G401.6 (cell line): ENCODE measurements around the gene BUD13.

Experiments
- FAIRE-seq: peaks from 2 replicates; lab custom pipeline; 2012; peaks lifted over from hg19 to GRCh38; lab: Jason Lieb, UNC

The BUD13 gene

DNA sequence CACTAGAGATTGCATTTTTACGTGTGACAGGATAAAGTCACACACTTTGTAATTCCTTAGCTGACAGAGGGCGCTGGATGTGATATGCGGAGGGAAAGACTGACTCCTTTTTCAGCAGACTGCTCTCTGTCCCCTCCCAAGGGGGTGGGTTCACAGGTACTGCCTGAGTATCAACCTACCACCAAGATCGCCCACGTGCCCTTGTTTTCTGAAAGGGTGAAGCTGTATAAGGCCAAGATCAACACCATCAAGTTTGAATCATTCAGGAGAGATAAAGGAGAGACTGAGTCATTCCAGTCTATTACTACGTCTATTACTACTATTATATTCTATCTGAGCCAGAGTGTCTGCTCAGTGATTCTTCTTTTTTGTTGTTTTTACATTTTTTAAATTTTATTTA is 30.7 kb downstream of the BUD13 start:
- FAIRE-seq: no peak

DNA sequence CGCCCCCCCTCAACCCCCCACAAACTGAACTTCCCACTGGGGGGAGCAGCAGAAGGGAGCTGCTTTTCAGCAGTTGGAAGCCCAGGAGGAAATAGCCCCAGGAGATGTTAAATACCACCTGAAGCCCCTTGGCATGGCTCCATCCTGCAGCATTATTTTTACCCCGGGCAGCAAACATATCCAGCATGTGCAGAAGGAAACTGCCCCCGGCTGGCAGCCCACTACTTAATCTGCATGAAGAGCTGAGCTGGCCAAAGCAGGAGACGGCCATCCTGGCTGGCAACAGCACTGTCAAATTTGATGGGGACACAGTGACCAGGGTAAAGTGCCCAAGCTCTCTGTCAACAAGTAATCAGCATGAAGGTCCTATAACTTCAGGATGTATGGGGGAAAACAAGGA is 32.0 kb downstream of the BUD13 start:
- no peak for FAIRE-seq

DNA sequence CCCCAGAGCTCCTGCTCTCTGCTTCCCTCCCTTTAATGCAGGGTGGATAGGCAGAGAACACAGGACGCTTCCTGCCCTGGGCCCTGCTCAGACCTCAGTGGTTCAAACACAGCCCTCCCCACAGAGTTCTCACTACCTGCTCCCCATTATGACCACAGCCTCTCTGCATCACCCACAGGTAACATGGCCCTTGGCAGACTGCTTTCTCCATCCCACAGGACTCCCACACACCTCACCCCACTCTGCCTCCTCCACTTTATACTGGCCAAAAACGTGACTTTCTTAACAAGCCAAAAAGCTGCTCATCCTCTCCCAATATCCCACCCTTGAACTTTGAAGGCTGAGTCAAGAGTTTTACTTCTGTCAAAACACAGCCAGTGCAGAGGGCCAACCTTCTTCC is 33.8 kb downstream of the BUD13 start:
- no peak for FAIRE-seq

DNA sequence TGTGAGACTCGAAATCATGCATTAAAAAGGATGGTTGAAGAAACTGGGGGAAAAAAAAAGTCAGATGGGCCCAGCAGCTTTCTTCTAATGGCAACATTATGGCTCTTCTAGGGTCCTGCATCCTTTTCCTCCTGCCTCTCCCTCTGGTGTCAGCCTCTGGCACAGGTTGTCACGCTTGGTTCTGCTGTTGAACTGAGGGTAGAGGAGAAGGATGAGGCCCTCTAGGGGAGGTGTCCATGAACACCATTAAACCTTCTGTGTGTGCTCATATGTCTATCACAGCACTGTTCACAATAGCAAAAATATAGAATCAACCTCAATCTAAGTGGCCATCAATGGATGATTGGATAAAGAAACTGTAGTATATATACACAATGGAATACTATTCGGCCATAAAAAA is 36.0 kb downstream of the BUD13 start:
- no peak for FAIRE-seq

DNA sequence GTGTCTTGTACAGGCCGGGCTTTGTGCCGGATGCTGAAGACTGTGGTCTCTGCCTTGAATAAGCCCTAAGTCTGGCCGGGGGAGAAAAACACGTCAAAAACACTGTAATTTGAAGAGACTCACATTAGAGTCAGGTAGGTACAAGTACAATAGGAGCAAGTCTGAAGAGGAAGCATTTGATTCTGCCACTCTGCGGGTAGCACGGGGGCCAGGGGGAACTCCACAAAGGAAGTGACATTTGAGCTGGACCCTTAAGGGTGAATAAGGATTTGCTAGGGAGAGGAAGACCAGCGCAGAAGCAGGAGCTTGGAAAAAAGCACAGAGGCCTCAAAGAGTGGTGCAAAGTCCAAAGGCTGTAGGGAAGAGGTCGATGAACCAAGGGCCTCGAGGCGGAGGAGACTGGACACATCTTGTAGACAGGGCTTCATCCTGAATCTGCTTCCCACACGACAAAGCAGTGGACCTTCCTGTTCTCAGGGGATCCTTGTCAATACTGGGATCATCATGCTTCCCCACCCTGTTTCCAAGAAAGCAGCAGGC is 38.7 kb downstream of the BUD13 start:
- no peak for FAIRE-seq

DNA sequence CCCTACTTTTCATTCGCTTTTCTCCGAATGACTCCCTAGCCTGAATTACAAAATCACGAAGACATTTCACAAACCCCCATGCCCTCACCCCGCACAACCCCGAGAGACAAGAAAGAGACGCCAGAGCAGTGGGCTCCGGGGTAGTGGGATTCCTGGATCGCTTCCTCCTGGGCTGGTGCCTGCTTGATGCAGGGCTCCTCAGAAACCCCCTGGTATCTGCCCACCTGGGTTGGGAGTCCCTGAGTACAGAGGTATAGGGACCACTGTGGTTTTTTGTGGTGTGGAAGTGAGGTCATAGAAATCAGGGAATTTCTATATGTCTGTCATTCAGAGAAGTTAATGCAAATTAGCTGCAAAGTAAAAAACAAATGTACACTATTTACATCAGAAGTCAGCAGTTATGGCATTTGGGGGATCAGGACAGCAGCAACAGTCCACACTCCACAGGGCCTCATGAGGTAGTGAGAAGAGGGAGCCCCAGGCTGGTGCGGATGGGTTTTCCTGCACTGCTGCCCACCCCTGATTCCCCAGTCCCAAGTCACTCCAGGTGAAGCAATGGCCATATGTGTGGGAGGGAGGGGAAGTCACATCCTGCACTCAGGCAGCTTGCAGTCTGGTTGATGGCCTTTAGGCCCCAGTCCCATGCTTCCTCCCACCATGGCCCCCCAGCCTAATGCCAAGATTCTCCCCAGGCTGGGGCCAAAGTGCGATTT is 39.6 kb downstream of the BUD13 start:
- no peak for FAIRE-seq

DNA sequence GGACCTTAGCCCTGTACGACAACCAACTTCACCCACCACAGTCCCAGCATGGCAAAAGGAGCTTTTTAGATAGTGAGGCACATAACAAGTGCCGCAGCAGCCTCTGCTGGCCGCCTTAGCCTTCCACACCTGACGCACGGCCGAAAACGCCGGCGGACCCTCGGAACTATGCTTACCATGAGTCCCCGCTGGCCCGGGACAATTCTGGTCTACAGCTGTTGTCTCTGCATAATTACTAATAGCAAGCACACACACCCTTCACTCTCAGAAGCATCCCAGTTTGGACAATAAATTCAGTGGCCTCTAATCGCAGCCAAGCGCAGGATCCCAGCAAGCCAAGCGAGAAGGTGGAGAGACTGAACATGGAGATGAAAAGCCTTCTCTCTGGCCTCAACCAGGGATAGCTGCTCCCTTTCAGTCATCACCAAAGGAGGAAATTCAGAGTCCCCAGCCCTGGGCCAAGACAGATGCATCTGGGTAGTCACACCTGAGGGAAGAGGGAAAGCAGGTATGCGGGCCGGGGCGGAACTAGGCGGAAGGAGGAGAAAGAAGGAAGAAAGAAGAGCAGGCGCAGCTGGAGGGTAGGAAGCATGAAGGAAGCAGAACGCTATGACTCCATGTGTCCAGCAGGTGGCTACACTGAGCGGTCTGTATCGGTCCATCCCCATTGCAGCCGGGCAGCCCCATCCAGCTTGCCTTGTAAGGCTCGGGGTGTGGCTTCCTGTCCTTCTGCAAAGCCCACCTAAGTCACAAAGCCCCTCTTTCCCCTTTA is 40.3 kb downstream of the BUD13 start:
- FAIRE-seq: peak; percentile 73

DNA sequence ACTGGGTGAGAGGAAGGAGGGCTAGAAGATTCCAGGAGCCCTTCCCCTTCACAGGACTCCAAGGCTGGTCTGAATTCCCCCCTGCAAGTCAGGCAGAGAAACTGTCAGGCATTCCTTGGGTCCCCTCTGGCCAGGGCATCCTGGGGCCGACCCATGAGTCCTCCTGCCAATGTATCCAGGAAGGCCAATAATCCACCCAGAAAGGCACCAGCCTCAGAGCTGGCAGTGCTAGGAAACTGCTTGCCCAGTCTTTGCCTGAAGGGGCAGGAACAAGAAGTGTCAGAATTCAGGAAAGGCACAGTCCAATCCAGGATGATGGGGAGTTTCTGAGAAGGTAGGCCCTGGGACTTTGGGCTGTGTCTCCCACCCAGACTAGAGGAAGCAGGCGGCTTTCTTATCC is 41.0 kb downstream of the BUD13 start:
- no peak for FAIRE-seq

DNA sequence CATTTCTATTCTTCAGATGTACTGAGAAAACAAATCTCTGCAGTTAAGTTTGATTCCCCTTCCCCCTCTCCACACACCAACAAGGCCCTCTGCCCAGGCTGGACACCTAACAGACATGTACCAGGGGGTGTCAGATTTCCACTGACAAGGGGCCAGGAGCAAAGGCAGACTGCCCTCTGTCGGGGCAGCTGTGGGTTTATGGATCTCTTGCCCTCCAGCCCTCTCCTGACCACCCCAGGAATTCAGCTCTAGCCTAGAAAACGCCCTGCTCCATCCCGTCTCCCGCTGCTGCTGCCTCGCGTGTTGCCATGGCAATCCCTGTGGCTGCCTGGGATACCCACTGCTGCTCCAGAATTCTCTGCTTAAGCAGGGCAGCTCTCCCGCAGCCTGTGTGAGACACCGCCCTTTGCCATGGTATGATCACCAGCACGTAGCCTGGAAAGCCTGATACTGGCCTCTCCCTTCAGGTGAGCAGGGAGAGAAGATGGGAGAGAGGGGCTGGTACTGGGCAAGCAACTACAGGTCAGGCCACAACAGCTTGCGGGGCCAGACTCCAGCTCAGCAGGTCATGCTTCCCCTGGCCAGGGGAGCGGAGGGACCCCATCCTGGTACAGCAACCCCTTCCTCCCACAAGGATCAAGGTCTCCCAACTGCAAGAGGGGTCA is 41.6 kb downstream of the BUD13 start:
- FAIRE-seq: no peak

DNA sequence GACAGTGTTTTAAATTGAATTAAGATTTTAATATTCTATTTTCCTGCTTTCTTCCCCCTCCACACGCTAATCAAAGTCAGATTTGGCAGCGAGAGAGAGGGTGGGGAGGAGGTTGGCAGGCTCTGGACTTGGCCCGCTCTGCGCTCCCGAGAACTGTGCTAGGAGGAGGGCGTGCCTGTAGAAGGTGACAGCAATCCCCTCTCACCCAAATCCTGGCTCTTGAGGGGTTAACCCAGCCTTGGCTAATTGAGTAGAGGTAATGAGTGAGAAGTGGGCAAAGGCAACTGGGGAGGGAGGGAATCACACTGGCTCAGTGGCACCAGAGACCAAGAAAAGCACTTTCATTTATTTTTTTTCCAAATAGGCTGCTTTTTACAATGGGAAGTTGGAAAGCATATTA is 42.2 kb downstream of the BUD13 start:
- no peak for FAIRE-seq

DNA sequence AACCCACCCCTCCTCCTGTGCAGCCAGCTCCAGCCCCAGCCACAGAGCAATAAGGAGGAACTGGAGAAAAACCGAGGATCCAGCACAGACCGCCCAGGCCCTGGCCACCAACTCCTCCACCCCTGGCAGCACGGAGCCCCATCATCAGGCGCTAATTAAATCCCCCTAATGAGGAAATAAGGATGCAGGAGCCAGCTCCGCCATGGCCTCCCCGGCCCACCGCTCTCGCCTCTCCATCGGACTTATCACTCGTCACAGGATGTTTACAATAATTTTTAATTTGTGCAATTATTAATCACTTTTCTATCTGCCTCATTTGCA is 42.6 kb downstream of the BUD13 start:
- FAIRE-seq: no peak

DNA sequence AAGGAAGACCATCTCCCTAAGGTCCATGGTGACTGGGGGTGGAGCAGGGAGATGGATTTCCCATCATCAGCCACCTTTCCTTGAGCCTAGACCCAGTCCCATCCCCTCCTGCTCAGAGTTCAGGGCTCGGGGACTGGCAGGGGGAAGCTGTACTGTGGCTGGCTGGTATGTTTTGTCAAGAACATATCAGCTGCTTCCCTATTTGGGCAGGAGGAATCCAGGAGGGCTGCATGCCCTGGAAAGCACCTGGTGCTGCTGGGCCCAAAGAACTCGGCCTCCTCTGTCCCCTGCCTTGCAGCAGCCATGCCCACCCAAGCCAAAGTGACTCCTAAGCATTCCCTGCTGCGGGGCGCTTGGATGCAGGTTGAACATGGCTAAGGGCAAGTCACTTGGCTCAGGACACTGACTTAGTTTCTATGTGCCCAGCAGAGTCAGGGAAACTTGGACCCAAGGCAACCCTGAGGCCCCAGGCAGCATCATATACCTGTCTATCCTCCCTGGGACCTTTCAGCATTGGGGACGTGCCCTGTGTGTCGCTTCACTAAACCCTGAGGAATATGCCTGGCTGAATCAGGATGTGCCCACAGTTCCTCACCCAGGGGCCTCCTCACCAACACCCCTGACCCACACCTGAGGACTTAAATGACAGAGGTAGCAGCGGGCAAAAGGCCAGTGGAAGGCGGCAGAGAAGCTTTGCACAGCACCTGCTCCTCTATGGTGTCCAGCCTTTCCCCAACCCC is 43.1 kb downstream of the BUD13 start:
- no peak for FAIRE-seq

DNA sequence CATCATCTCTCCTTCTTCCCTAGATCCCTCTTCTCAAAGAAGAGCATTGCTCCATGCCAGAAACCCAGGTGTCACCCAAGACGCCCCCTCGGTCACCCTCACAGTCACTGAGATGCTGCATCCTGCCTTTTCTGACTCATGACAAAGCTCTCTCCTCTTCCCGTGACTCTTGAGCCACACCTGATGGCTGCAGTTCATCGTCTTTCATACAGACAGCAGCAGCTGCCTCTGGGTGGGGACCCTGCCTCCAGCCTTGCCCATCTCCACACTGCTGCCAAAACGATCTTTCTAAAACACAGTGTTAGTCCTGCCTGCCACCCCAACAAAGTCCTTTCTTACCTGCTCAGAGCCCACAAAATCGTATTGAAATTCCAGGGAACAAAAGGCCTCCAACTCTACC is 44.8 kb downstream of the BUD13 start:
- FAIRE-seq: no peak

DNA sequence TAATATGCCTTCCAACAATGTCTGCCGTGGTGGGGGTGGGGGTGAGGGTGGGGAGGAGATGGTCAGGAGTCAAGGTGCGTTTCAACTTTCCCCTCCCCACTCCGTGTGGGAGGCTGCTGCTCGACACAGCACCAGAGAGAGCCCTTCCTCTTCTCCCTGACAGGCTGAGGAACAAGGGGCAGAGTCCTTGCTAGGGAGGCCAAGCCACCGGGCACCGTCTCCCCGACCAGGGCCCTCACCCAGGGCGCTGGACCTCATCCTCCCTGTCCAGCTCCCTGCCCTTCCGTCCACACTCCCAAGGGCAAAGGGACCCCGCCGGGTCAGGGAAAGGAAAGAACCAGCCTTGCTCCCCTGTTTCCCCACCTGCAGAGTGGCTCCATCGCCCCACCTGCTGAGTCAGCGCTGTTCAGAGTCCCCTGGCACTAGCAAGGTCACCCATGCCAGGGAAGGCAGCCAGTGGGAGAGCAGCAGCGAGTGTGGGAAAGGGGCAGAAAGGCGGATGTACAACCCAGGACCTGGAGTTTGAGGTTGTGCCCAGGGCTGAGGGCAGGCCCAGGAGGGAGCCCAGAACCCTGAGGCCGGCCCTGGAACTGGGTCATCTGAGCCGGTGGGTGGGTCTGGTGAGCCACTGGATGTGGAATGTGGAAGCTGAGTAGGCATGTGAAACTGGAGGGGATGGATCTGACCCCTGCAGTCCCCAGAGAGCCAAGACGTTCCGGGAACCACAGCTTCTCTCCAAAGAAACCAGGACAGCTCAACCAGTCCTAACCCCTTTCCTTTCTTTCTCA is 47.2 kb downstream of the BUD13 start:
- no peak for FAIRE-seq

DNA sequence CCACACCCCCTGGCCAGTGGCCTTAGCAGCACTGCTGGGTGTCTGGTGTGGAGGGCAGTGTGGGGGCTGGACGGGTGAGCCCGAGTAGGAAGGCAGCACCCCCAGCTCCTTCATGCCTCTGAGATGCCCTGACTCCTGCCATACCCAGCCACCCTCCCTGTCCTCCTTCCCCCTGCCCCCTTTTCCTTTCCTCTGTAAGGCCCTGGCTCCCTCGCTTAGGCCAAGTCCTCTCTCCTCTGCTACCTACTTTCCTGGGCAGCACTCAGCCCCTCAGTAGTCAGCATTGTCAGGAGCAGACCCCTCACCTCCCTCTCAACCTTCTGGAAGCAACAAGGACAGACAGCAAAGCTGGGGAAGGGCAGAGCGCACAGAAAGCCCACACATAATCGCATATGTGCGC is 48.0 kb downstream of the BUD13 start:
- no peak for FAIRE-seq

DNA sequence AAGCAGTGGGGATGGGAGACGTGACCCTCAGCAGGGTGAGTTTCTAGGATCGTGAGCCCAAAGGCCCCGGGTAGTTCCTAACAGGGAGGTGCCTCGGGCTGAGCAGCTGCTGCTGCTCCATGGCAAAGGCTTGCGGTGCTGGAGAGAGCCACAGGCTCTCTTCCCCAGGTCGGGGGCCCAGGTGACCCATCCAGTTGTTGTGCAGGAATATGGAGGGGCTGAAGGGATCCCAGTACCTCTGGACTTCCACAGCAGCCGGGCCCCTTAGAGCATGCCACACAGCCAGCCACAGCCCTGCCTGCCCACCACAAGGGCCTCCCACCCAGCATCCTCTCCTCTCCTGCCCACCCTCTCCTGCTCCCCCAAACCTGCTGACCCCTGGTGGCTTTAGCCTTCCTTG is 49.3 kb downstream of the BUD13 start:
- FAIRE-seq: no peak

DNA sequence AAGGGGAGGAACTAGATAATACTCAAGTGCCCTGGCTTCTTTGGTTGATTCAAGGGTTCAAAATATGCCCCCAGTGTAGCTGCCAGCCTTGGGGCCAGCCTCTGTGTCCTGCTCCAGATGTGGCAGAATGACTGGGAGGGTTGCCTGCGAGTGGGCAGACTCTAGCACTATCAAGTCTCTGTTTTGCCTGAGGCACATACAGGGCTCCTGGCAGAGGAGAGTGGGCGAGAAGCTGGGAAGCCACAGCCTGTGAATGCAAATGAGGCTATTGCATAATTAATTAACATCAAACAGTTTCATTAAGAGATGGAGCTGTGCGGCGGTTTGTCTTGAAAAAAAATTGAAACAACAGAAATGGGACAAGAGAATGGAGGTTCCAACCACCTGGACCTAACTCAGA is 50.8 kb downstream of the BUD13 start:
- FAIRE-seq: no peak

DNA sequence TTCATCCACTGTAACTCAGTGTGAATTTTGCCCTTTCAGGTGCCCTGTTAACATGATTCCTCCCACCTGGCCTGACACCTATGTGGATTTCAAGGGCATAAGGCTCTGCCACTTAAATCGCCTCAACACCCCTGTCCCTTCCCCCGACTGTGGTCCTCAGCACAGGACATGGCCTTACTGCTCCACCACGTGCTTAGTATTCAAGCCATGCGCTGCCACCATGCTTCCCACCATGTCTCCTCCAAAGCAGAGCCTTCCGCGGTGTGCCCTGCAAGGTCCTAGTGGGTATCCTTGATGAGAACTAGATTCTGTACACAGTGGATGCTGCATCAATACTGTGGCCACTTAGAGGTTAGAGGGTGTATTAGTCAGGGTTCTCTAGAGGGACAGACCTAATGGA is 51.9 kb downstream of the BUD13 start:
- FAIRE-seq: no peak

DNA sequence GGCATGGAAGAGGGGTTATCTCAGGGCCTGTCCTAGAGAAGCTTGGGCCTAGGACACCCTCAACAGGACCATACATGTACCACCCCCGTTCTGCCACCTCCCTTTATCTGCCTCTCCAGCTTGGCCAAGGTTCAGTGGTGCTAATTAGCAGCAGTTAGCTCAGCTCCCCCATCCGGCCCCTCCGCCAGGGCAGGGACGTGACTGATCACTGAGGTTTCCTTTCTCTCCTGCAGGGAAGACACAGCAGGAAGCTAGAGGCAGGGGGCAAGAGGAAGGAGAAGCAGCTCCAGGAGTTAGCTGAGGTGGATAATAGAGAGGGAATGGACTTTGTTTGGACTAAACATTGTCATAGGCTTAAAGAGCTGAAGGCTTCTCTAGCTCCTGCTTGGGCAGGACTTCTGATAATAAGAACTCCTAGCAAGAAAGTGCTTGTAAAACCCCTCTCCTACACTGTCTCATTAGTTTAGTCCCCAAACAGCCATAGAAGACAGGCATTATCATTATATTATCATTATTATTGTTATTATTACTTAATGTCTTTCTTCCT is 53.8 kb downstream of the BUD13 start:
- no peak for FAIRE-seq

DNA sequence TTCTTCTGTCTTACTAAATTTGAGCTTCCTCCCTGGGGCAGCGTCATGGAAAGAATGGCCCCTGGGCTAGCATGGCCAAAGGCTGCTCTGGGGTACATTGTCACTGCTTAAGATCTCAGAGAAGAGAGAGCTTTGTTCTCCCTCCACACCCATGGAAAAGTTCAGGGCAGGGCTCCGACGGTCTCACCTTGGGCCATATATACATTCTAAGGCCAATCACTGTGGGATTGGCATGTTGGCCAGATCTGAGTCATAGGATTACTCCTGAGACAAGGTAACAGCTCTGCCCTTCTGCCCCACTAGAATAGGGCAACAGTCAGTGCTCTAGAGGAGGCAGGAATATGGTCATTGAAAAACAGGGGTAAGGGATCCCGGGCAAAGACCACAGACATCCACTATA is 56.2 kb downstream of the BUD13 start:
- no peak for FAIRE-seq

DNA sequence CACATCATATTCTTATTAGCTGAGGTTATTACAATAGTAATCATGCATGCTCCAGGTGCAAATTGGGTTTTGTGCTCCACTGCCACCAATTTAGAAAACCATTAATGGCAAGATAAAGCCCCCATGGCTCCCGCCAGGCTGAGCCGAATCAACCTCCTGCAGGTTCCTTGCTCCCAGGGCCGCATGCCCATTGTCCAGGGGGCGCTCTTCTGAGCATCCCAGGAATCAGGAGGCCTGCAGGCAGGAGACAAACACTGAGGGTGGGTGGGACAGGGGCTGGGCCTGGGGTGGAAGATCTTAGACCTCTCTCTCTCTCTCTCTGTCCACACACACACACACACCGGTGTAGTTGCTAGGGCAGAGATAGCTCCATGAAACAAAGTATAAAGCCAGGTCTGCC is 57.4 kb downstream of the BUD13 start:
- FAIRE-seq: no peak

DNA sequence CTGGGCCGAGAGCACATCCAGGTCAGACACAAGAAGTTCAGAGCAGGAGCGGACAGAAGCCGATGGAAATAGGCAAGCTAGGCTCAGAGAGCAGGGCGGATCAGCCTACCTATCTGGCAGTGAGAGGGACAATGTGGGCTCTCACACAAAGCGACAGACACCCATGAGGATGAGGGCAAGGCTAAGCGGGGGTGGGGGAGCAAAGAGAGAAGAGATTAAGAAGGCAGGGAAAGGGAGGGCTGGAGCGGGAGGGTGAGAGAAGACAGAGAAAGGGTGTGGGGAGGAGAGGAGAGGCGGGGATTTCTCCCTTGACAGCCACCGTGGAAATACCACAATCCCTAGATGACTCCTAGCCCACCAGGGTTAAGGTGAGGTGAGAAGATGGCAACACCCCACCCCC is 57.9 kb downstream of the BUD13 start:
- FAIRE-seq: no peak
